Activated CD4-positive, alpha-beta T cell treated with anti-CD3 and anti-CD28 coated beads, Interleukin-2, amount 10 ng/mL, durations not matched to agents 7 days and 5 days (primary cell): Measurements from ENCODE around the gene AMOTL1. TPM values are rescaled to one million over a fixed set of nuclear protein-coding genes. Genes with fewer than 3 reads are reported as not detected.
A peak's percentile ranks its signal among the peaks of the same experiment; 100 is the strongest.
"Not testable (repeated sequence)": the region's sequence is repeated elsewhere in the genome, so short reads cannot be mapped to it uniquely, and the experiment has no call there.

Experiments
- CTCF ChIA-PET: fragments of 350-600 bp; sonication (Branson Sonifier 250); formaldehyde crosslinking; loops from one replicate; lab custom pipeline; 2021; ENCODE audit warnings: antibody characterized with exemption; lab: Charles Lee
- POLR2A ChIA-PET: fragments of 350-600 bp; sonication (Branson Sonifier 250); formaldehyde crosslinking; loops from one replicate; lab custom pipeline; 2021; ENCODE audit warnings: antibody characterized with exemption; lab: Charles Lee
- DNase-seq: peaks from one replicate; pipeline ENCODE4 v3.0.0-alpha.2; 2020
- H3K27ac Mint-ChIP-seq: one replicate; pipeline ENCODE4 v1.8.0; 2021; ENCODE audit warnings: mild to moderate bottlenecking, moderate library complexity, mixed read lengths
- H3K27me3 Mint-ChIP-seq: one replicate; pipeline ENCODE4 v1.8.0; 2021; ENCODE audit warnings: mixed read lengths
- H3K36me3 Mint-ChIP-seq: one replicate; pipeline ENCODE4 v1.8.0; 2021; ENCODE audit warnings: low read depth, mixed read lengths
- H3K4me1 Mint-ChIP-seq: one replicate; pipeline ENCODE4 v1.8.0; 2021; ENCODE audit warnings: mixed read lengths
- H3K4me3 Mint-ChIP-seq: one replicate; pipeline ENCODE4 v1.8.0; 2021; ENCODE audit warnings: mild to moderate bottlenecking, moderate library complexity, mixed read lengths
- H3K9me3 Mint-ChIP-seq: one replicate; pipeline ENCODE4 v1.8.0; 2021; ENCODE audit warnings: mixed read lengths
- total RNA-seq, 2 experiments: library from RNA; stranded (reverse); gene quantifications; one replicate each; pipeline ENCODE4 v1.2.3, GENCODE V29; 2021

Gene AMOTL1
- total RNA-seq, 2 experiments from 2014 or later: 3.1 to 4.0 TPM

GRCh38 chr11:94780432-94780831 is 12.3 kb downstream of the AMOTL1 start:
- H3K27ac Mint-ChIP-seq: no peak overlapping the region
- peaks cover 17% of the 10 kb centered on the region for H3K27me3 Mint-ChIP-seq
- DNase-seq: no peak
- peak overlapping the region; percentile 31 for H3K4me3 Mint-ChIP-seq
- H3K36me3 Mint-ChIP-seq: no peaks in the 10 kb centered on the region
- H3K9me3 Mint-ChIP-seq: no peaks in the 10 kb centered on the region
- H3K4me1 Mint-ChIP-seq: peaks cover 23% of the 10 kb centered on the region
- CTCF ChIA-PET: interaction anchor here (0.6 kb wide), 1 partner anchor 77 kb away, joined by 3 read pairs; no protein-coding TSS in a partner anchor
- POLR2A ChIA-PET: no interaction called here

DNA sequence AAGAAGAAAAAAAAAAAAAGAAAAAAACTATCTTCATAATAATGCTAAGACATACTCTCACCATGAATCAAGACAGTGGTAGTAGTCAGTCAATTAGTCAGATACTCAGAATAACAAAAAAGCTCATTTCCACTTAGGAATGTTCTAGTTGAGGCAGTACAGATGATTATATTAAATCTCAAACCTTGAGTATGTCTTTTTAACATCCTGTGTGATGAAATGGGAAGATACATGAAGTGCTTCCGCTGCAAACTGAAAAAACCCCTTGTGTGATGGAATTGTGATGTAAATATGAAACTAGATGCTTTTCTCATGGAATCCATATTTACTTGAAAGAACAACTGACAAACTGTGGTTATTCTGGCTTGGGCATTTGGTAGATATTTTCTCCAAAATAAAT is 13.7 kb downstream of the AMOTL1 start:
- Mint-ChIP-seq H3K9me3 (no peaks in the 10 kb centered on the region), H3K4me3 (no peak overlapping the region), H3K4me1 (peaks cover 14% of the 10 kb centered on the region), H3K36me3 (no peaks in the 10 kb centered on the region), H3K27ac (no peak overlapping the region), H3K27me3 (peaks cover 15% of the 10 kb centered on the region)
- ChIA-PET POLR2A (no interaction called here), CTCF (no interaction called here)
- DNase-seq: no peak

- CTCF ChIA-PET: no interaction called here
- POLR2A ChIA-PET: no interaction called here
These were observed 14.3 kb downstream of the AMOTL1 start for GRCh38 chr11:94782446-94782845.

DNA sequence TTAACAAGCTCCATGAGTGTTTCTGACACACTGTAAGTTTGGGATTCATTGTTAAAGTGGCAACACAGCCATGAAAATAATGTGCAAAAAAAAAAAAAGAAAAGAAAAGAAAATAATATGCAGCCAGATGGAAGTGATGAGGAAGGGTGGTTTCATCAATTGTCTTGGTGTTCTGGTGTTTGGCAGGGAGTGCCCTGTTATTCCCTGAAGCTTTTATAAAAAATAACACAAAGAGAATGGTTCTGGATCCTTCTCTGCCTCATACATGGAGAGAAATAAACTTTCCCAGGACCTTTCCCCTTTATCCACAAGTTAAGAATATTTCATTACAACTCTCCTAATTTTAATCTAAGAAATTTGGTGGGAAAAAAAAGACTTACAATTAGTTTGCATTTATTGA is 16.7 kb downstream of the AMOTL1 start:
- Mint-ChIP-seq H3K27ac (no peak overlapping the region), H3K27me3 (peaks cover 8% of the 10 kb centered on the region), H3K4me1 (peaks cover 14% of the 10 kb centered on the region), H3K9me3 (no peaks in the 10 kb centered on the region), H3K36me3 (no peaks in the 10 kb centered on the region), H3K4me3 (no peak overlapping the region)
- CTCF ChIA-PET: interaction anchor here (1.1 kb wide), 1 partner anchor 8 kb away, joined by 3 read pairs; no protein-coding TSS in a partner anchor
- POLR2A ChIA-PET: no interaction called here
- DNase-seq: no peak

More at GRCh38 chr11:94782446-94782845, 14.3 kb downstream of the AMOTL1 start:
- H3K9me3 Mint-ChIP-seq: no peaks in the 10 kb centered on the region
- peaks cover 14% of the 10 kb centered on the region for H3K4me1 Mint-ChIP-seq
- H3K27ac Mint-ChIP-seq: no peak overlapping the region
- DNase-seq: no peak
- no peaks in the 10 kb centered on the region for H3K36me3 Mint-ChIP-seq
- H3K27me3 Mint-ChIP-seq: peaks cover 15% of the 10 kb centered on the region
- H3K4me3 Mint-ChIP-seq: no peak overlapping the region

DNA sequence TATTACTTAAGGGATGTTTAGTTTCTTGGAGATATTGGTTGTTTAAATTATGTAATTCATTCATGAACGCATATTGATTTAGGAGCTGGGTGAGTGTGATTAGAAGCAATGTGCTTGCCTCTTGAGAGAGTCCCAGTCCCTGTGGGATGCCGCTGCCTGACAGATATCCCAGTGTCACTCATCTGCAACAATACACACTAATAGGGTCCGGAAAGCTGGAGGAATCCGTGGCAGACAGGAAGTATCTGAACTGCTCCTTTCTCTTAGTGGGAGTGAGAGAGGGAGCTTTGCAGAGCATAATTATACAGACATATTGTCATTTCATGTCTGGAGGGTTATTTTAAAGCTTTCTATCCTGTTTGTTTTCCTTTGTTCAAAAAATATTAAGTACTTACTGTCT is 17.4 kb downstream of the AMOTL1 start:
- Mint-ChIP-seq H3K4me3 (no peak overlapping the region), H3K27ac (no peak overlapping the region), H3K36me3 (no peaks in the 10 kb centered on the region), H3K9me3 (no peaks in the 10 kb centered on the region), H3K4me1 (peaks cover 10% of the 10 kb centered on the region), H3K27me3 (peaks cover 8% of the 10 kb centered on the region)
- POLR2A ChIA-PET: no interaction called here
- CTCF ChIA-PET: interaction anchor here (1.1 kb wide), 1 partner anchor 9 kb away, joined by 3 read pairs; no protein-coding TSS in a partner anchor
- DNase-seq: no peak

- H3K36me3 Mint-ChIP-seq: no peaks in the 10 kb centered on the region
- H3K27me3 Mint-ChIP-seq: peaks cover 8% of the 10 kb centered on the region
- CTCF ChIA-PET: interaction anchor here (0.6 kb wide), 3 partner anchors 50 to 873 kb away, joined by 3 to 5 read pairs (median 3); no protein-coding TSS in a partner anchor
- H3K4me1 Mint-ChIP-seq: peaks cover 3% of the 10 kb centered on the region
- POLR2A ChIA-PET: no interaction called here
- H3K27ac Mint-ChIP-seq: no peak overlapping the region
- no peaks in the 10 kb centered on the region for H3K9me3 Mint-ChIP-seq
- no peak overlapping the region for H3K4me3 Mint-ChIP-seq
- peak; percentile 30 for DNase-seq
These were observed 18.3 kb downstream of the AMOTL1 start for GRCh38 chr11:94786264-94787126.

- Mint-ChIP-seq H3K27ac (no peak overlapping the region), H3K27me3 (peaks cover 6% of the 10 kb centered on the region), H3K4me1 (no peaks in the 10 kb centered on the region), H3K4me3 (no peak overlapping the region), H3K36me3 (no peaks in the 10 kb centered on the region), H3K9me3 (no peaks in the 10 kb centered on the region)
- DNase-seq: no peak
- ChIA-PET CTCF (no interaction called here), POLR2A (no interaction called here)
These were observed 19.6 kb downstream of the AMOTL1 start for GRCh38 chr11:94787801-94788200.

- Mint-ChIP-seq H3K27me3 (peaks cover 6% of the 10 kb centered on the region), H3K4me3 (no peak overlapping the region), H3K36me3 (no peaks in the 10 kb centered on the region), H3K9me3 (no peaks in the 10 kb centered on the region), H3K4me1 (no peaks in the 10 kb centered on the region), H3K27ac (no peak overlapping the region)
- ChIA-PET POLR2A (no interaction called here), CTCF (interaction anchor here (0.6 kb wide), 1 partner anchor 177 kb away, joined by 3 read pairs; no protein-coding TSS in a partner anchor)
- DNase-seq: no peak
These were observed 20.2 kb downstream of the AMOTL1 start for GRCh38 chr11:94788396-94788795.

DNA sequence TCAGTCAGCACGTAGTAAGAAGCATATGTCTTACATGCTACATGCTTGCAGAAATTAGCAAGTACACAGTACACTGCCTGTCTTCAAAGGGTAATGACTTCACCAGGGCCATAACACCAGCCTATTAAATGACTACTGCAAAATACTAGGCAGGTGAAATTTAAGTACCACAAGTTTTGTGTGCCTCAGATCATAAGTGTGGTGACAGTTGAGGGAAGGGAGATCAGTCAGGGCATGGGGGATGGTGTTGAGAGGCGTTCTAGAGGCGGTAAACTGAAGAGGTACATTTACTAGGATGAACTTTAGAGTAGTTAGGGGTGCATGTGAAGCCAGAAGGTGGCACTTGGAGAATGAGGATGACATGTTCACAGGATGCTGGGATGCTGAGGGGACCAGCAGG is 22.0 kb downstream of the AMOTL1 start:
- Mint-ChIP-seq H3K4me3 (no peak overlapping the region), H3K36me3 (no peaks in the 10 kb centered on the region), H3K27me3 (peaks cover 5% of the 10 kb centered on the region), H3K9me3 (no peaks in the 10 kb centered on the region), H3K4me1 (no peaks in the 10 kb centered on the region), H3K27ac (no peak overlapping the region)
- no peak for DNase-seq
- CTCF ChIA-PET: no interaction called here
- POLR2A ChIA-PET: no interaction called here

DNA sequence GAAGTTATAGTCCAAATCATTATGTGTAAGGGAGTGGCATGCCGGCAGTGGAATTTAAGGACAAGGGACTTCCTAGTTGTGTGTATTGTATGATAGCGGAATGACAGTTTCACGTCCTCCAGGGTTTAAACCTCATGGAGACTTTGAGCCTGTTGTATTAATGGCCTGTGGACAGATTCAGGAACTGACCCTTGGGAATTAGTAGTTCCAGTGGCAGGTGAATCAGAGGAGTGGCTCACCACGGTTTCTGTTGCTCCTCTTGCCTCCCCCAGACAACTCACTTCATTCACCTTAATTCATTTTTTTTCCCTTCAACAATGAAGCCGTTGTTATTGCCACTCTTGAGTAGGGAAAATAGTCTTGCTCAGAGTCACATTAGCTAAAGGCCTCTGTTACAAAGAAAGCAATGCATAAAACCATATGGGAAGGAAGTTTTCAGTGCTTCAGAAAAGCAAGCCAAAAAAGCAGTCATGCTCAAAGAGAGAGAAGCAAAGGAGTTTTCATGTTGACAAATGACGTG is 22.6 kb downstream of the AMOTL1 start:
- ChIA-PET POLR2A (no interaction called here), CTCF (no interaction called here)
- no peak for DNase-seq
- peaks cover 7% of the 10 kb centered on the region for H3K27me3 Mint-ChIP-seq
- no peak overlapping the region for H3K27ac Mint-ChIP-seq
- no peaks in the 10 kb centered on the region for H3K9me3 Mint-ChIP-seq
- no peaks in the 10 kb centered on the region for H3K36me3 Mint-ChIP-seq
- H3K4me1 Mint-ChIP-seq: no peaks in the 10 kb centered on the region
- H3K4me3 Mint-ChIP-seq: no peak overlapping the region

GRCh38 chr11:94791216-94791889 is 23.2 kb downstream of the AMOTL1 start:
- no peaks in the 10 kb centered on the region for H3K9me3 Mint-ChIP-seq
- H3K36me3 Mint-ChIP-seq: no peaks in the 10 kb centered on the region
- no peak for DNase-seq
- ChIA-PET CTCF (interaction anchor here (0.5 kb wide), 1 partner anchor 157 kb away, joined by 3 read pairs; no protein-coding TSS in a partner anchor), POLR2A (no interaction called here)
- no peak overlapping the region for H3K27ac Mint-ChIP-seq
- peaks cover 7% of the 10 kb centered on the region for H3K27me3 Mint-ChIP-seq
- no peak overlapping the region for H3K4me3 Mint-ChIP-seq
- no peaks in the 10 kb centered on the region for H3K4me1 Mint-ChIP-seq

DNA sequence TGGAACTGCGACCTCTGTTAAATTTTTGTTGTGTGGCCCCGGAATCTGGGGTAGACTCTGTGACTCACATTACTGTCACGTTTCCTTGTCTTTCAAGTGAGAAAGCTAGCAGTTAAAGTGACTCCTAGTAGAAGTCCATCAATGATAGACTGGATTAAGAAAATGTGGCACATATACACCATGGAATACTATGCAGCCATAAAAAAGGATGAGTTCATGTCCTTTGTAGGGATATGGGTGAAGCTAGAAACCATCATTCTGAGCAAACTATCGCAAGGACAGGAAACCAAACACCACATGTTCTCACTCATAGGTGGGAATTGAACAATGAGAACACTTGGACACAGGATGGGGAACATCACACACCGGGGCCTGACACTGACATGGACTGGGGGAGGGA is 23.8 kb downstream of the AMOTL1 start:
- DNase-seq, H3K4me1 Mint-ChIP-seq, H3K27ac Mint-ChIP-seq, CTCF ChIA-PET, H3K4me3 Mint-ChIP-seq, POLR2A ChIA-PET, H3K9me3 Mint-ChIP-seq, H3K36me3 Mint-ChIP-seq, H3K27me3 Mint-ChIP-seq: not testable (repeated sequence)

DNA sequence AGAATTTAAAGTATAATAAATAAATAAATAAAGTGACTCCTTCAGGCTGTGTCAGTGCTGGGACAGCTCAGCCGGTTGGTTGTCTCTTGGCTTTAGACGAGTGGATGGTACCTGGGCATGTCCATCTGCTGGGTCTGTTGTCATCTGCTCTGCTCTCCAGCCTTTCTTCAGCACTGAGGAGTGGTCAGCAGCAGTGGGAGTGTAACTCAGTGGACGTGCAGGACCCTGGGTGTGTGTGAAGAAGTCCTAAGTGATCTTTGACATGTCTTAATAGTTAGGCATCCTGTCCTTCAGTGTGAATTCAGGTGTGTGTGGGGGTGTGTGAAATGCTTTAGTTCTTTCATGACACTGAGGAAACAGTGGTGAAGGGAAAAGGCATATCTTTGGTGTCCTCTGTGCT is 24.3 kb downstream of the AMOTL1 start:
- Mint-ChIP-seq H3K27ac (no peak overlapping the region), H3K9me3 (no peaks in the 10 kb centered on the region), H3K4me3 (no peak overlapping the region), H3K4me1 (no peaks in the 10 kb centered on the region), H3K27me3 (peaks cover 7% of the 10 kb centered on the region), H3K36me3 (no peaks in the 10 kb centered on the region)
- ChIA-PET POLR2A (no interaction called here), CTCF (no interaction called here)
- no peak for DNase-seq
